NCI-H128 (cell line): ENCODE measurements around the gene WDR89.
"Not testable (repeated sequence)": the region's sequence is repeated elsewhere in the genome, so short reads cannot be mapped to it uniquely, and the experiment has no call there.

Experiments
- DNase-seq: peaks from one replicate; lab custom pipeline; 2025; ENCODE audit not compliant: unreplicated experiment; lab: John Stamatoyannopoulos, UW

The WDR89 gene

GRCh38 chr14:63654346-63654745, 12.7 kb upstream of the WDR89 start:
- no peak for DNase-seq

GRCh38 chr14:63652406-63652805, 10.7 kb upstream of the WDR89 start:
- DNase-seq, result no peak

- DNase-seq, result no peak
These were observed 8.7 kb upstream of the WDR89 start for GRCh38 chr14:63650256-63650952.

GRCh38 chr14:63647696-63648410, 6.2 kb upstream of the WDR89 start:
- DNase-seq, result no peak

GRCh38 chr14:63644741-63645140, 3.1 kb upstream of the WDR89 start:
- DNase-seq, result no peak

GRCh38 chr14:63642656-63643382, 1.1 kb upstream of the WDR89 start:
- no peak for DNase-seq

- peak; percentile 86 for DNase-seq
These were observed 549 bp upstream of the WDR89 start for GRCh38 chr14:63642229-63642611.

- no peak for DNase-seq
These were observed 3.2 kb downstream of the WDR89 start for GRCh38 chr14:63638493-63638892.

- DNase-seq, result not testable (repeated sequence)
These were observed 5.5 kb downstream of the WDR89 start for GRCh38 chr14:63636094-63636635.

GRCh38 chr14:63633801-63634200, 7.9 kb downstream of the WDR89 start:
- DNase-seq, result no peak

- DNase-seq, result no peak
These were observed 8.6 kb downstream of the WDR89 start for GRCh38 chr14:63632932-63633514.

GRCh38 chr14:63624701-63625100, 17.0 kb downstream of the WDR89 start:
- no peak for DNase-seq

GRCh38 chr14:63624203-63624602, 17.5 kb downstream of the WDR89 start:
- no peak for DNase-seq

- DNase-seq, result not testable (repeated sequence)
These were observed 19.7 kb downstream of the WDR89 start for GRCh38 chr14:63621975-63622374.

GRCh38 chr14:63616015-63616414, 25.7 kb downstream of the WDR89 start:
- DNase-seq, result no peak

GRCh38 chr14:63614679-63615363, 26.9 kb downstream of the WDR89 start:
- no peak for DNase-seq

GRCh38 chr14:63611078-63611477, 30.6 kb downstream of the WDR89 start:
- DNase-seq, result no peak

- no peak for DNase-seq
These were observed 36.6 kb downstream of the WDR89 start for GRCh38 chr14:63605041-63605532.

- no peak for DNase-seq
These were observed 37.0 kb downstream of the WDR89 start for GRCh38 chr14:63604626-63605025.

GRCh38 chr14:63603749-63604277, 37.9 kb downstream of the WDR89 start:
- DNase-seq, result no peak
